ENCODE results near the gene IARS1. TPM values are rescaled to one million over a fixed set of nuclear protein-coding genes. Genes with fewer than 3 reads are reported as not detected.

IARS1 gene
- total and polyA plus RNA-seq, 10 of the 15 experiments (the other 5 are each of a cell fraction or from before 2014, with no cell fraction given): 71.0 to 227 (median 153) TPM

DNA sequence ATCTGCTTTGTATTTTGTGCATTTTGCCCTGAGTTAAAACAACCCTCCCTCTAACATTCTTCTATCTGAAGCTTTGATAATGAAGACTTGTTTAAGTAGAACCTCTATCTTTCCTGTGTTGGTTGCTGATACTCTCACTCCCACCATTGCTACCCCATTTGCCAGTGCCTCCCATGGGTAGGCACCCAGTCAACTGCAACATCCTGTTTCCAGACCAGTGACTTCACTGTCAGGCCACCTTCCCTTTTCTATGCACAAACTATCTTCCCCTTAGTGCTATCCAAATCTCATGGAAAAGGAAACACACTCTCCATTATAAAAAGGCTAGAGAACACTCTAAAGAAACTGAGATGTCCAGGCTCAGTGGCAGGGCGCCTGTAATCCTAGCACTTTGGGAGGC is 5.6 kb upstream of the IARS1 start:
- no peak for TF ChIP-seq GABPA (IDR thresholded peaks at IDR 0.05; ENCODE audit: low read depth)
- TF ChIP-seq TCF3 (IDR thresholded peaks at IDR 0.05; ENCODE audit: borderline replicate concordance, insufficient read depth, low read depth, low read length): no peak
- TF ChIP-seq, protein P1, sequence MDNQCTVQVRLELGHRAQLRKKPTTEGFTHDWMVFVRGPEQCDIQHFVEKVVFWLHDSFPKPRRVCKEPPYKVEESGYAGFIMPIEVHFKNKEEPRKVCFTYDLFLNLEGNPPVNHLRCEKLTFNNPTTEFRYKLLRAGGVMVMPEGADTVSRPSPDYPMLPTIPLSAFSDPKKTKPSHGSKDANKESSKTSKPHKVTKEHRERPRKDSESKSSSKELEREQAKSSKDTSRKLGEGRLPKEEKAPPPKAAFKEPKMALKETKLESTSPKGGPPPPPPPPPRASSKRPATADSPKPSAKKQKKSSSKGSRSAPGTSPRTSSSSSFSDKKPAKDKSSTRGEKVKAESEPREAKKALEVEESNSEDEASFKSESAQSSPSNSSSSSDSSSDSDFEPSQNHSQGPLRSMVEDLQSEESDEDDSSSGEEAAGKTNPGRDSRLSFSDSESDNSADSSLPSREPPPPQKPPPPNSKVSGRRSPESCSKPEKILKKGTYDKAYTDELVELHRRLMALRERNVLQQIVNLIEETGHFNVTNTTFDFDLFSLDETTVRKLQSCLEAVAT (IDR thresholded peaks at IDR 0.05): no peak
- no peak for TF ChIP-seq RBBP5 (conservative IDR thresholded peaks at IDR 0.05)
- TF ChIP-seq SREBF1 (IDR thresholded peaks at IDR 0.05; ENCODE audit: low read length): no peak
- no peak for TF ChIP-seq NR2C1 (IDR thresholded peaks at IDR 0.05)
- TF ChIP-seq, protein P2, sequence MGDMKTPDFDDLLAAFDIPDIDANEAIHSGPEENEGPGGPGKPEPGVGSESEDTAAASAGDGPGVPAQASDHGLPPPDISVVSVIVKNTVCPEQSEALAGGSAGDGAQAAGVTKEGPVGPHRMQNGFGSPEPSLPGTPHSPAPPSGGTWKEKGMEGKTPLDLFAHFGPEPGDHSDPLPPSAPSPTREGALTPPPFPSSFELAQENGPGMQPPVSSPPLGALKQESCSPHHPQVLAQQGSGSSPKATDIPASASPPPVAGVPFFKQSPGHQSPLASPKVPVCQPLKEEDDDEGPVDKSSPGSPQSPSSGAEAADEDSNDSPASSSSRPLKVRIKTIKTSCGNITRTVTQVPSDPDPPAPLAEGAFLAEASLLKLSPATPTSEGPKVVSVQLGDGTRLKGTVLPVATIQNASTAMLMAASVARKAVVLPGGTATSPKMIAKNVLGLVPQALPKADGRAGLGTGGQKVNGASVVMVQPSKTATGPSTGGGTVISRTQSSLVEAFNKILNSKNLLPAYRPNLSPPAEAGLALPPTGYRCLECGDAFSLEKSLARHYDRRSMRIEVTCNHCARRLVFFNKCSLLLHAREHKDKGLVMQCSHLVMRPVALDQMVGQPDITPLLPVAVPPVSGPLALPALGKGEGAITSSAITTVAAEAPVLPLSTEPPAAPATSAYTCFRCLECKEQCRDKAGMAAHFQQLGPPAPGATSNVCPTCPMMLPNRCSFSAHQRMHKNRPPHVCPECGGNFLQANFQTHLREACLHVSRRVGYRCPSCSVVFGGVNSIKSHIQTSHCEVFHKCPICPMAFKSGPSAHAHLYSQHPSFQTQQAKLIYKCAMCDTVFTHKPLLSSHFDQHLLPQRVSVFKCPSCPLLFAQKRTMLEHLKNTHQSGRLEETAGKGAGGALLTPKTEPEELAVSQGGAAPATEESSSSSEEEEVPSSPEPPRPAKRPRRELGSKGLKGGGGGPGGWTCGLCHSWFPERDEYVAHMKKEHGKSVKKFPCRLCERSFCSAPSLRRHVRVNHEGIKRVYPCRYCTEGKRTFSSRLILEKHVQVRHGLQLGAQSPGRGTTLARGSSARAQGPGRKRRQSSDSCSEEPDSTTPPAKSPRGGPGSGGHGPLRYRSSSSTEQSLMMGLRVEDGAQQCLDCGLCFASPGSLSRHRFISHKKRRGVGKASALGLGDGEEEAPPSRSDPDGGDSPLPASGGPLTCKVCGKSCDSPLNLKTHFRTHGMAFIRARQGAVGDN (IDR thresholded peaks at IDR 0.05): no peak
- TF ChIP-seq ZNF24 (IDR thresholded peaks at IDR 0.05): no peak
- H3K4me2 ChIP-seq (ENCODE audit: control insufficient read depth, insufficient read depth): no peak overlapping the region
- peak; percentile 16 for DNase-seq (ENCODE audit: low read depth, low spot score)
- peak; percentile 70 for ATAC-seq
- ChIA-PET RAD21 (ENCODE audit: unreplicated experiment) (interaction anchor here (1.6 kb wide), 1 partner anchor 161 kb away, joined by 4 read pairs; no protein-coding TSS in a partner anchor), SMC1A (ENCODE audit: uncharacterized antibody, unreplicated experiment) (interaction anchor here (0.9 to 1.7 kb wide), 4 partner anchors 9 to 94 kb away, joined by 3 to 5 read pairs (median 4); partner anchors contain the start of gene CENPP), POLR2A (no interaction called here), CTCF (interaction anchor here (1.0 to 1.5 kb wide), 3 partner anchors 20 to 158 kb away, joined by 3 to 4 read pairs (median 3); no protein-coding TSS in a partner anchor)
- H2AFZ ChIP-seq (ENCODE audit: control insufficient read depth, low read depth, low read length): no peak overlapping the region
- H4K20me1 ChIP-seq (ENCODE audit: control insufficient read depth, insufficient read depth): no peaks in the 10 kb centered on the region
- H3K4me1 ChIP-seq (ENCODE audit: control insufficient read depth, insufficient read depth, low read length): peaks cover 11% of the 10 kb centered on the region
- BruUV-seq (replicated peaks): no TSS peak
- H3K27ac ChIP-seq (ENCODE audit: control insufficient read depth, insufficient read depth): peak overlapping the region; percentile 48; the same call in 1 of the 2 replicates
- intact Hi-C loops (cut with micrococcal nuclease; ENCODE audit: unreplicated experiment) (no loop called here), in situ Hi-C loops (cut with MboI) (no loop called here)
- WGBS (ENCODE audit: insufficient coverage, insufficient replicate concordance, low lambda C conversion rate, missing lambda C conversion rate): 0% methylated on average over 1 of the region's 1 CpG
- FAIRE-seq: no peak
- no peak overlapping the region for H3K4me3 ChIP-seq
- no peak overlapping the region for H3K9ac ChIP-seq (ENCODE audit: control insufficient read depth, insufficient read depth, low read length)
- peaks cover 0 to 27% of the 10 kb centered on the region in 2 experiments; a peak in 3 of 4 replicates for H3K36me3 ChIP-seq (ENCODE audit: control insufficient read depth in 2 of 2, insufficient read depth in 2 of 2, low read length in 1 of 2)
- H3K27me3 ChIP-seq (replicated peaks in 1 of 2; ENCODE audit: control insufficient read depth in 2 of 2, insufficient read depth in 2 of 2, low read length in 1 of 2): no peaks in the 10 kb centered on the region
- peaks cover 12% of the 10 kb centered on the region for H3K79me2 ChIP-seq (ENCODE audit: control insufficient read depth, insufficient read depth, low read length)
- H3K9me3 ChIP-seq (replicated peaks; ENCODE audit: control insufficient read depth, insufficient read depth, low read length): no peaks in the 10 kb centered on the region
